Large intestine (tissue), 12 donors: ENCODE measurements around the gene SARS2. TPM values are rescaled to one million over a fixed set of nuclear protein-coding genes. Genes with fewer than 3 reads are reported as not detected.
A peak's percentile ranks its signal among the peaks of the same experiment; 100 is the strongest.

Source experiments
- DNase-seq, 2 donors: peaks; one replicate each; pipeline versions ENCODE4 v3.0.0 to v3.0.0-alpha.2; 2013
- H3K27ac ChIP-seq: one replicate; pipeline ENCODE4 v1.5.1; 2013; ENCODE audit warnings: low read length
- H3K27me3 ChIP-seq: 2 replicates; pipeline ENCODE4 v1.6.1; 2013; ENCODE audit warnings: low read length; ENCODE audit not compliant: control insufficient read depth, insufficient read depth
- H3K36me3 ChIP-seq: 2 replicates; pipeline ENCODE4 v1.6.1; 2013; ENCODE audit warnings: low read length; ENCODE audit not compliant: control insufficient read depth, insufficient read depth
- H3K4me1 ChIP-seq: one replicate; pipeline ENCODE4 v1.6.1; 2013; ENCODE audit warnings: low read length; ENCODE audit not compliant: control insufficient read depth, insufficient read depth
- H3K4me3 ChIP-seq: one replicate; pipeline ENCODE4 v1.5.1; 2013; ENCODE audit warnings: low read length
- H3K9me3 ChIP-seq: one replicate; pipeline ENCODE4 v1.6.1; 2013; ENCODE audit warnings: mild to moderate bottlenecking, low read depth, low read length, moderate library complexity; ENCODE audit not compliant: control insufficient read depth
- WGBS: methylation state at CpG from one replicate; pipeline ENCODE4 v1.1.5; 2013; ENCODE audit warnings: low lambda C conversion rate; ENCODE audit not compliant: insufficient coverage; 5-methylcytosine and 5-hydroxymethylcytosine counted together
- long read RNA-seq, 11 donors: transcript quantifications; one replicate each; lab custom pipeline, GENCODE V29; 2026
- polyA plus RNA-seq: library from polyadenylated mRNA; unstranded; fragments of 120-200 nt; gene quantifications from one replicate; pipeline ENCODE4 v1.2.1, GENCODE V29; 2013

The SARS2 gene, protein sequence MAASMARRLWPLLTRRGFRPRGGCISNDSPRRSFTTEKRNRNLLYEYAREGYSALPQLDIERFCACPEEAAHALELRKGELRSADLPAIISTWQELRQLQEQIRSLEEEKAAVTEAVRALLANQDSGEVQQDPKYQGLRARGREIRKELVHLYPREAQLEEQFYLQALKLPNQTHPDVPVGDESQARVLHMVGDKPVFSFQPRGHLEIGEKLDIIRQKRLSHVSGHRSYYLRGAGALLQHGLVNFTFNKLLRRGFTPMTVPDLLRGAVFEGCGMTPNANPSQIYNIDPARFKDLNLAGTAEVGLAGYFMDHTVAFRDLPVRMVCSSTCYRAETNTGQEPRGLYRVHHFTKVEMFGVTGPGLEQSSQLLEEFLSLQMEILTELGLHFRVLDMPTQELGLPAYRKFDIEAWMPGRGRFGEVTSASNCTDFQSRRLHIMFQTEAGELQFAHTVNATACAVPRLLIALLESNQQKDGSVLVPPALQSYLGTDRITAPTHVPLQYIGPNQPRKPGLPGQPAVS
- polyA plus RNA-seq: 34.9 TPM
- long read RNA-seq, donor 1: 0 reads
- long read RNA-seq, donor 2, partial matches to known transcripts: 0 of 1 reads
- long read RNA-seq, donor 2, other reads (novel, unspliced or antisense): 0 of 1 reads
- long read RNA-seq, donor 3: 0 reads
- long read RNA-seq, donor 4, partial matches to known transcripts: 0 of 1 reads
- long read RNA-seq, donor 4, other reads (novel, unspliced or antisense): 0 of 1 reads
- long read RNA-seq, donor 5, transcript SARS2-201 (16 exons, 2,057 nt): major isoform, 6 of 6 reads
- long read RNA-seq, donor 5, partial matches to known transcripts: 0 of 6 reads
- long read RNA-seq, donor 5, other reads (novel, unspliced or antisense): 0 of 6 reads
- long read RNA-seq, donor 6, partial matches to known transcripts: 0 of 2 reads
- long read RNA-seq, donor 6, other reads (novel, unspliced or antisense): 0 of 2 reads
- long read RNA-seq, donor 7, partial matches to known transcripts: 0 of 1 reads
- long read RNA-seq, donor 7, other reads (novel, unspliced or antisense): 0 of 1 reads
- long read RNA-seq, donor 8, partial matches to known transcripts: 0 of 3 reads
- long read RNA-seq, donor 8, other reads (novel, unspliced or antisense): 0 of 3 reads
- long read RNA-seq, donor 9, partial matches to known transcripts: 0 of 3 reads
- long read RNA-seq, donor 9, other reads (novel, unspliced or antisense): 0 of 3 reads
- long read RNA-seq, donor 10, partial matches to known transcripts: 0 of 2 reads
- long read RNA-seq, donor 10, other reads (novel, unspliced or antisense): 0 of 2 reads
- long read RNA-seq, donor 11, partial matches to known transcripts: 0 of 3 reads
- long read RNA-seq, donor 11, other reads (novel, unspliced or antisense): 0 of 3 reads

DNA sequence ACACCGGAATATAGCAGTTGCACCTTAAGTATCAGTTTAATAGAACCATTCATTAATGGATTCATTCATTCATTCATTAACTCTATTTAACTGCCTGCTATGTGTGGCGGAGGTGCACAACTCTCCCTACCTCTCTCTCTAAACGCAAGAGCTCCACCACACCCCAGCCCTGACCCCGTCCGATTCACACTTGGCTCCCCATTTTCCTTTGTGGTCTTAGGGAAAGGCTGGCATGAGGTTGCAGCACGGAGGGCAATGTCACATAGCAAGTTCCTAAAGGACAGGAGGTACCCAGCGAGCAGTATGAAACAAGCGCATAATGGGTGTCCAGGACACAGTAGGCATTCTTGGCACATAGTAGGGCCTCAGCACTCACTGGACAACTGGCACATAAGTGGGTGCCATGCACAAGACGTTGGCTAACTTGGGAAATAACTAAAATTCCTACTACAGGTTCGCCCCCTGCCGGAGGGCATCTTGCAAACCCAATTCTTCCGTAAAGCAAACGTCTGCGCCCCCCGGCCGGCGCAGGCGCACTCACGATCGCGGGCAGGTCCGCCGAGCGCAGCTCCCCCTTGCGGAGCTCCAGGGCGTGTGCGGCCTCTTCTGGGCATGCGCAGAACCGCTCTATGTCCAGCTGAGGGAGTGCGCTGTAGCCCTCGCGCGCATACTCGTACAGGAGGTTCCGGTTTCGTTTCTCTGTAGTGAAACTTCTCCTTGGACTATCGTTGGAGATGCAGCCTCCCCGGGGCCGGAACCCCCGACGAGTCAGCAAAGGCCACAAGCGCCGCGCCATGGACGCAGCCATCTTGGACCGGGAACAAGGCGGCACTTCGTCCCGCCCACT lies at the start of gene SARS2:
TSS of gene SARS2 (minus strand) at position 835 of the 847 bp plus-strand sequence. CDS start at position 808, 27 bp downstream.
- Histone ChIP-seq H3K27me3 (no peaks in the 10 kb centered on the region), H3K4me1 (peaks cover 6% of the 10 kb centered on the region), H3K36me3 (peaks cover 19% of the 10 kb centered on the region), H3K27ac (peak within 1 kb of the TSS; percentile 83), H3K9me3 (peaks cover 10% of the 10 kb centered on the region), H3K4me3 (peak within 1 kb of the TSS; percentile 88)
- no CpG with 5 or more reads among the region's 49 CpGs for WGBS
- peak in 1 of 2 donors; percentile 92 for DNase-seq

DNA sequence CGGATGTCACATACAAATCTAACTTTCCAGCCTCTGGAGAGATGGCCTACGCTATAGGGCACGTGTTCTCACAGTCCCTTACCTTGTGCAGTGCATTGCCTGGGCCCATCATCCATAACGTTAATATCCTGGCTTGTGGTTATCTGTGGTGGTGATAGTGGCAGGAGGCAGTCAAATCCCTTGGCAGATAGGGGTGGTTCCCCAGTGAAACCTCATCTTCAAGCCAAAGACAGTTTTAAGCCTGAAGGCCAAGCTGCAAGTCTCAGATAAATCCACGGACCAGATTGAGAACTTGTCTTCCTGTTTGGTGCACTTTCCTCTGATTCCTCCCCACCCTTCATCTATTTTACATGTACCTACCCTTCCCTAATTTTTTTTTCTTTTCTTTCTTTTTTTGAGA lies 49.2 kb upstream of the SARS2 start:
- Histone ChIP-seq H3K4me1 (peaks cover 20% of the 10 kb centered on the region), H3K27me3 (no peaks in the 10 kb centered on the region), H3K27ac (no peak overlapping the region), H3K9me3 (peaks cover 9% of the 10 kb centered on the region), H3K36me3 (no peaks in the 10 kb centered on the region), H3K4me3 (no peak overlapping the region)
- WGBS: no CpG with 5 or more reads among the region's 5 CpGs
- no peak for DNase-seq

GRCh38 chr19:38978326-38978689 lies 47.7 kb upstream of the SARS2 start:
- Histone ChIP-seq H3K36me3 (no peaks in the 10 kb centered on the region), H3K27ac (peak overlapping the region; percentile 90), H3K4me3 (no peak overlapping the region), H3K27me3 (no peaks in the 10 kb centered on the region), H3K4me1 (peaks cover 23% of the 10 kb centered on the region), H3K9me3 (peaks cover 9% of the 10 kb centered on the region)
- no peak for DNase-seq
- no CpG with 5 or more reads among the region's 3 CpGs for WGBS

DNA sequence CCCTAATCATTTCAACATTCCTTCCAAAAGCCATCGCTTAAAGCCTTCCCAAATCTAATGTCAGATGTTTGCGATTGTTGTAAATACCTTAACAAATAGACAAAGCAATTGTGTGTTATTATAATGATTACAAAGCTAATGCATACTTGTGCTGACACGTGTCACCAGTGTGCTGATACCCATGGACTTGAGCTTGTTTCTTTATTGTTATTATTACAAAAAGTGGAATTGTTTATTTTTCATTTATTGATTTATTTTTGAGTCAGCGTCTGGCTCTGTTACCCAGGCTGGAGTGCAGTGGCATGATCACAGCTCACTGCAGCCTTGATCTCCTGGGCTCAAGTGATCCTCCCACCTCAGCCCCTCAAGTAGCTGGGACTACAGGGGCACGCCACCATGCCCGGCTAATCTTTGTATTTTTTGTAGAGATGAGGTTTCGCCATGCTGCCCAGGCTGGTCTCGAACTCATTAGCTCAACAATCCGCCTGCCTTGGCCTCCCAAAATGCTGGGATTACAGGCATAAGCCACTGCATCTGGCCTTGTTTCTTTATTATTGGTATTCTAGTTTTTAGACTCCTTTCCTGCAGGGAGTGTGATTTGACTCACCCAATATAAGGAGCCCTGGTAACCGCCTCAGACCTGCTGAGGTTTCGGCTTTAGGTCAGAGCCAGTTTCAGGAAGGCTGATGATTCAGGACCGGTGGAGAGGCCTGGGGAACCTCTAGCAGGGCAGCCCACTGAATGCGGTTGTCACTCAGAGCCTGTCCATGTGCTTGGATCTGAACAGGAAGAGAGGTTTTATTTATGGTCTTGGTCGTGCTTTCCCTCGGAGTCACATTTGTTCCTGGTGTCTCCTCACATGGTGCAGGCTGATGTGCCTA lies 47.1 kb upstream of the SARS2 start:
- Histone ChIP-seq H3K36me3 (peaks cover 2% of the 10 kb centered on the region), H3K9me3 (peaks cover 9% of the 10 kb centered on the region), H3K4me1 (peaks cover 23% of the 10 kb centered on the region), H3K27ac (peak overlapping the region; percentile 90), H3K4me3 (no peak overlapping the region), H3K27me3 (no peaks in the 10 kb centered on the region)
- peak; percentile 52 to 71 for DNase-seq
- no CpG with 5 or more reads among the region's 15 CpGs for WGBS

DNA sequence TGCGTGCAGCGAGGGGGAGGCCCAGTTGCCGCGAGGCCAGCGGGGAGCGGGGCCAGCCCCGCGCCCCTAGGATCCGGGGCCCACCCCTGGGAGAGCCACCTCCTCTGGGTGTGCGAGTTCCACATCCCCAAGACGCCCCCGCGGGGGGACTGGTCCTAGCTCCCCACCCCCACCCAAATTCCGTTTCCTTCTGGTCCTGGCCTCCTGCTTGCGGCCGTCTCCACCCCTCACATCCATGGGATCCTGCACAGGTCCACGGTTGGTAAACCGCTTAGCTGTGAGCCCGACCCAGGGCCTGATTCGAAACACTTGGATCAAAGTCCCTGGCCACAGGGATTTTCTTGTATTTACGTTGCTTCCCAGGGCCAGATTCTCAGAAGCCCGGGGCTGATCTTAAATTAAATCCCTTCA lies 45.3 kb upstream of the SARS2 start:
- DNase-seq: peak; percentile 58 to 90

GRCh38 chr19:38975214-38975860 lies 44.8 kb upstream of the SARS2 start, which contains the start of gene FBXO17:
TSS of gene FBXO17 (minus strand) at chr19:38975742. CDS start at chr19:38950319, 25,423 bp downstream.
- WGBS: no CpG with 5 or more reads among the region's 63 CpGs

More for the DNA sequence above, 45.3 kb upstream of the SARS2 start:
- Histone ChIP-seq H3K9me3 (peaks cover 5% of the 10 kb centered on the region), H3K36me3 (peaks cover 9% of the 10 kb centered on the region), H3K4me3 (peak overlapping the region; percentile 55), H3K27me3 (no peaks in the 10 kb centered on the region), H3K27ac (peak overlapping the region; percentile 90), H3K4me1 (peaks cover 23% of the 10 kb centered on the region)
- WGBS: no CpG with 5 or more reads among the region's 22 CpGs

GRCh38 chr19:38974624-38975213 lies 44.2 kb upstream of the SARS2 start:
- no peak for DNase-seq
- peaks cover 24% of the 10 kb centered on the region for H3K4me1 ChIP-seq
- H3K4me3 ChIP-seq: peak overlapping the region; percentile 89
- peak overlapping the region; percentile 100 for H3K27ac ChIP-seq
- H3K36me3 ChIP-seq: peaks cover 11% of the 10 kb centered on the region
- no peaks in the 10 kb centered on the region for H3K9me3 ChIP-seq
- 28% methylated on average over 5 of the region's 19 CpGs for WGBS
- H3K27me3 ChIP-seq: no peaks in the 10 kb centered on the region

More at GRCh38 chr19:38975214-38975860, 44.8 kb upstream of the SARS2 start, which contains the start of gene FBXO17:
- no peaks in the 10 kb centered on the region for H3K27me3 ChIP-seq
- no peaks in the 10 kb centered on the region for H3K9me3 ChIP-seq
- peak within 1 kb of the TSS; percentile 100 for H3K27ac ChIP-seq
- H3K4me3 ChIP-seq: peak within 1 kb of the TSS; percentile 89
- peaks cover 9% of the 10 kb centered on the region for H3K36me3 ChIP-seq
- peak; percentile 67 to 91 for DNase-seq
- H3K4me1 ChIP-seq: peaks cover 23% of the 10 kb centered on the region

DNA sequence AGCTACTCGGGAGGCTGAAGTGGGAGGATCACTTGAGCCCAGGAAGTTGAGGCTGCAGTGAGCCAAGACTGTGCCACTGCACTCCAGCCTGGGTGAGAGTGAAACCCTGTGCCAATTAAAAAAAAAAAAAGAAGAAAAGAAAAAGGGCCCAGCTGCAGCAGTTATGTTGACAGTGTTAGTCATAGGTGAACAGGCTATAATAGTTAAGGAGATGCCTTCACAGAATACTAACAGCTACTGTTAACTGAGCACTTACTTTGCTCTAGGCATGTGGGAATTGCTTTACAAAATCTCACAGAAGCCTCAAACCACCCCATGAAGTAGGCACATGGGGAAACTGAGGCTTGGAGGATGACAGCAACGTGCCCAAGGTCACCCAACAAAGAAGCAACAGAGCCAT lies 41.1 kb upstream of the SARS2 start:
- Histone ChIP-seq H3K27me3 (no peaks in the 10 kb centered on the region), H3K36me3 (peaks cover 17% of the 10 kb centered on the region), H3K27ac (no peak overlapping the region), H3K9me3 (no peaks in the 10 kb centered on the region), H3K4me1 (peaks cover 13% of the 10 kb centered on the region), H3K4me3 (no peak overlapping the region)
- DNase-seq: no peak
- 83% methylated on average over 1 of the region's 2 CpGs for WGBS
